SK-N-SH (cell line): ENCODE measurements around the gene EXOC1L.

Experiments used
- CTCF ChIP-seq: fragments of 200-600 bp; sonication (generic); IDR thresholded peaks from 2 replicates; pipeline ENCODE4 v1.6.1; 2017; ENCODE audit warnings: antibody characterized with exemption, mild to moderate bottlenecking, moderate library complexity
- FOSL2 ChIP-seq: IDR thresholded peaks from 2 replicates; pipeline ENCODE4 v1.4.0; 2012; ENCODE audit warnings: low read depth, mild to moderate bottlenecking, moderate library complexity, borderline replicate concordance
- REST ChIP-seq: IDR thresholded peaks from 2 replicates; pipeline ENCODE4 v1.6.1; 2012; ENCODE audit warnings: mild to moderate bottlenecking, low read depth, low read length, moderate library complexity
- TCF12 ChIP-seq: IDR thresholded peaks from 2 replicates; pipeline ENCODE4 v1.4.0; 2012
- YY1 ChIP-seq: IDR thresholded peaks from 2 replicates; pipeline ENCODE4 v1.4.0; 2012; ENCODE audit warnings: low read depth, mild to moderate bottlenecking
- TF ChIP-seq, protein P1 (sequence below): IDR thresholded peaks from 2 replicates; pipeline ENCODE4 v1.4.0; 2012; ENCODE audit warnings: low read depth

DNA sequence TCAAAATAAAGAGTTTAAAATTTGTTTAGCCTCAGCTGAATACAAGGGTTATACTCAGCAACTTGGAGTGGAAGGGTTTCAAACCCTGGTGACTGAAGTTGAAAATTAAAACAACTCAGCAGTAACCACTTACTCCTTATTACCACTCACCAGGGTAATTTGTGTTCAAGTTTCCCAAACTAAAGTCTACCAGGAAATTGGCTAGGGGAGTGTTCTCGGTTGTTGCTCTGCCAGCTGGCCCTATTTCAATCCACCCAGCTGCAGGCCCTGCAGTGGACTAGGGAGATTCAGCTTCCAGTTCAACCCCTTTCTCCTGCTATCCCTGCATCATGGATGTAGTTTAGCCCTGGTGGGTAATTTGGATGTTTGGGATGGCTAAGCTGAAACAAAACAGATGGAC is 37.8 kb upstream of the EXOC1L start:
- TF ChIP-seq YY1 (no peak), TCF12 (no peak), CTCF (no peak), FOSL2 (no peak), REST (no peak)
- TF ChIP-seq, protein P1, sequence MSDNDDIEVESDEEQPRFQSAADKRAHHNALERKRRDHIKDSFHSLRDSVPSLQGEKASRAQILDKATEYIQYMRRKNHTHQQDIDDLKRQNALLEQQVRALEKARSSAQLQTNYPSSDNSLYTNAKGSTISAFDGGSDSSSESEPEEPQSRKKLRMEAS, result no peak
